H1 (cell line): ENCODE data around the gene AP2A1. TPM values are rescaled to one million over a fixed set of nuclear protein-coding genes. Genes with fewer than 3 reads are reported as not detected.

Experiments used
- CTCF ChIA-PET: fragments of 300-600 bp; sonication (Branson Sonifier 250); formaldehyde crosslinking; loops from one replicate; lab custom pipeline; 2021; ENCODE audit not compliant: partially characterized antibody; lab: Charles Lee
- POLR2A ChIA-PET: fragments of 300-600 bp; sonication (Branson Sonifier 250); formaldehyde crosslinking; loops from one replicate; lab custom pipeline; 2021; ENCODE audit warnings: inconsistent platforms; ENCODE audit not compliant: partially characterized antibody; lab: Charles Lee
- DNase-seq, 2 experiments: peaks; one replicate each; pipeline versions ENCODE4 v3.0.0 to v3.0.0-alpha.2; 2010 to 2022; ENCODE audit warnings: low spot score in 2 of 2, low read depth in 1 of 2, mixed read lengths in 1 of 2
- FAIRE-seq: peaks from 2 replicates; lab custom pipeline; 2011; peaks lifted over from hg19 to GRCh38; lab: Jason Lieb, UNC
- H2AFZ ChIP-seq: 2 replicates; pipeline ENCODE4 v1.8.1; 2012; ENCODE audit warnings: low read length, inconsistent platforms
- H2AK5ac ChIP-seq: 2 replicates; pipeline ENCODE4 v1.6.1; 2013; ENCODE audit warnings: low read depth, low read length
- H2BK120ac ChIP-seq: replicated peaks from 2 replicates; pipeline ENCODE3; 2013; ENCODE audit warnings: low read depth, low read length, inconsistent platforms
- H2BK12ac ChIP-seq: 2 replicates; pipeline ENCODE4 v1.6.1; 2013; ENCODE audit warnings: low read depth, low read length
- H2BK15ac ChIP-seq: 2 replicates; pipeline ENCODE4 v1.6.1; 2013; ENCODE audit warnings: low read length
- H2BK20ac ChIP-seq: 2 replicates; pipeline ENCODE4 v1.6.1; 2013; ENCODE audit warnings: low read length
- H2BK5ac ChIP-seq: 2 replicates; pipeline ENCODE4 v1.6.1; 2013; ENCODE audit warnings: low read depth, low read length
- H3K14ac ChIP-seq: 2 replicates; pipeline ENCODE4 v1.6.1; 2013; ENCODE audit warnings: inconsistent platforms; ENCODE audit not compliant: insufficient read length
- H3K18ac ChIP-seq: 2 replicates; pipeline ENCODE4 v1.6.1; 2013; ENCODE audit warnings: low read length; ENCODE audit errors: extremely low read depth
- H3K23ac ChIP-seq: 2 replicates; pipeline ENCODE4 v1.6.1; 2013; ENCODE audit warnings: inconsistent platforms; ENCODE audit not compliant: insufficient read length
- H3K23me2 ChIP-seq: 2 replicates; pipeline ENCODE4 v1.6.1; 2013; ENCODE audit warnings: low read depth, low read length
- H3K27ac ChIP-seq: 2 replicates; pipeline ENCODE4 v1.6.1; 2011; ENCODE audit warnings: low read depth, low read length, inconsistent platforms
- H3K27me3 ChIP-seq, 4 experiments: replicated peaks in 1 of 4; 1 replicate in 1 of 4; 2 replicates in 3 of 4; pipeline versions ENCODE4 v1.6.1 to v1.8.1; 2011 to 2013; ENCODE audit warnings: low read length in 3 of 4, mild to moderate bottlenecking in 3 of 4, inconsistent platforms in 2 of 4, mixed read lengths in 2 of 4, moderate library complexity in 1 of 4; ENCODE audit not compliant: control insufficient read depth in 3 of 4, insufficient read depth in 3 of 4; ENCODE audit errors: extremely low read depth in 1 of 4
- H3K36me3 ChIP-seq, 4 experiments: 2 replicates each; pipeline versions ENCODE4 v1.6.1 to v1.8.1; 2011 to 2013; ENCODE audit warnings: mild to moderate bottlenecking in 4 of 4, low read length in 3 of 4, moderate library complexity in 2 of 4, control low read depth in 1 of 4, inconsistent platforms in 1 of 4; ENCODE audit not compliant: insufficient read depth in 4 of 4, control insufficient read depth in 2 of 4
- H3K4ac ChIP-seq: replicated peaks from 2 replicates; pipeline ENCODE3; 2013; ENCODE audit warnings: low read length, low read depth, mixed read lengths, inconsistent platforms; ENCODE audit not compliant: insufficient read length
- H3K4me1 ChIP-seq, 4 experiments: replicated peaks in 1 of 4; 1 replicate in 1 of 4; 2 replicates in 3 of 4; pipeline versions ENCODE4 v1.6.1 to v1.8.1; 2011 to 2013; ENCODE audit warnings: low read length in 3 of 4, inconsistent platforms in 2 of 4, mixed read lengths in 1 of 4; ENCODE audit not compliant: insufficient read depth in 4 of 4, control insufficient read depth in 3 of 4
- H3K4me2 ChIP-seq, 2 experiments: 2 replicates each; pipeline versions ENCODE4 v1.6.1 to v1.8.1; 2011 to 2013; ENCODE audit warnings: low read depth in 2 of 2, low read length in 2 of 2, control low read depth in 1 of 2, inconsistent platforms in 1 of 2, mild to moderate bottlenecking in 1 of 2; ENCODE audit not compliant: insufficient read depth in 1 of 2
- H3K4me3 ChIP-seq, 4 experiments: fragments of 200-600, 300-600 bp in 1 of 4; sonication (generic), shearing (Covaris generic), sonication (Bioruptor Twin) in 1 of 4; 2 replicates each; pipeline versions ENCODE4 v1.5.1 to v1.8.1; 2011 to 2016; ENCODE audit warnings: low read length in 4 of 4, low read depth in 3 of 4, control low read depth in 2 of 4, inconsistent platforms in 2 of 4, mild to moderate bottlenecking in 2 of 4, mixed read lengths in 1 of 4, moderate library complexity in 1 of 4; ENCODE audit not compliant: insufficient read depth in 2 of 4; ENCODE audit errors: extremely low read depth in 1 of 4
- H3K56ac ChIP-seq: replicated peaks from 2 replicates; pipeline ENCODE3; 2013; ENCODE audit warnings: low read depth, mild to moderate bottlenecking, mixed read lengths, low read length, inconsistent platforms; ENCODE audit not compliant: insufficient read length
- H3K79me1 ChIP-seq: 2 replicates; pipeline ENCODE4 v1.6.1; 2013; ENCODE audit warnings: low read depth, low read length, control low read depth
- H3K79me2 ChIP-seq, 2 experiments: 2 replicates each; pipeline versions ENCODE4 v1.6.1 to v1.8.1; 2012 to 2013; ENCODE audit warnings: low read length in 2 of 2, mild to moderate bottlenecking in 2 of 2, inconsistent platforms in 1 of 2; ENCODE audit not compliant: insufficient read depth in 2 of 2, control insufficient read depth in 1 of 2
- H3K9ac ChIP-seq, 4 experiments: replicated peaks in 1 of 4; 1 replicate in 1 of 4; 2 replicates in 3 of 4; pipeline versions ENCODE4 v1.6.1 to v1.8.1; 2011 to 2013; ENCODE audit warnings: low read depth in 3 of 4, low read length in 3 of 4, control low read depth in 2 of 4, mild to moderate bottlenecking in 2 of 4, moderate library complexity in 2 of 4, inconsistent platforms in 1 of 4; ENCODE audit errors: extremely low read depth in 1 of 4
- H3K9me3 ChIP-seq, 2 experiments: 2 replicates each; pipeline versions ENCODE4 v1.6.1 to v1.8.1; 2012 to 2013; ENCODE audit warnings: mild to moderate bottlenecking in 2 of 2, moderate library complexity in 2 of 2, control low read depth in 1 of 2, inconsistent platforms in 1 of 2, low read depth in 1 of 2, low read length in 1 of 2, mixed read lengths in 1 of 2; ENCODE audit not compliant: insufficient read depth in 2 of 2
- H4K20me1 ChIP-seq, 2 experiments: replicated peaks in 1 of 2; 2 replicates each; pipeline versions ENCODE3 to v1.8.1; 2011 to 2013; ENCODE audit warnings: inconsistent platforms in 2 of 2, low read length in 2 of 2, mild to moderate bottlenecking in 1 of 2; ENCODE audit not compliant: insufficient read depth in 2 of 2, control insufficient read depth in 1 of 2
- H4K5ac ChIP-seq: 2 replicates; pipeline ENCODE4 v1.6.1; 2013; ENCODE audit warnings: low read length, low read depth, mixed read lengths, inconsistent platforms; ENCODE audit not compliant: insufficient read length
- H4K8ac ChIP-seq: 2 replicates; pipeline ENCODE4 v1.8.0; 2013; ENCODE audit warnings: mild to moderate bottlenecking, moderate library complexity, low read length, inconsistent platforms; ENCODE audit not compliant: insufficient read depth; ENCODE audit errors: extremely low read depth
- H4K91ac ChIP-seq: replicated peaks from 2 replicates; pipeline ENCODE3; 2013; ENCODE audit warnings: low read length, mixed read lengths, inconsistent platforms; ENCODE audit not compliant: insufficient read length
- E2F6 ChIP-seq: IDR thresholded peaks from 2 replicates; pipeline ENCODE4 v1.6.1; 2012; ENCODE audit warnings: inconsistent platforms
- HDAC2 ChIP-seq, 2 experiments: fragments of 300-600 bp in 1 of 2; sonication (generic) in 1 of 2; IDR thresholded peaks; 2 replicates each; pipeline ENCODE4 v1.6.1; 2011 to 2012; ENCODE audit warnings: low read depth in 2 of 2, low read length in 2 of 2, mild to moderate bottlenecking in 2 of 2, moderate library complexity in 2 of 2, borderline replicate concordance in 1 of 2, inconsistent platforms in 1 of 2
- JUND ChIP-seq: IDR thresholded peaks from 2 replicates; pipeline ENCODE4 v1.6.1; 2011; ENCODE audit warnings: mild to moderate bottlenecking, improper control_type of control experiment, low read length
- MAX ChIP-seq: IDR thresholded peaks from 2 replicates; pipeline ENCODE4 v1.6.1; 2012; ENCODE audit warnings: inconsistent platforms
- PHF8 ChIP-seq: fragments of 200-600 bp; sonication (generic); conservative IDR thresholded peaks from 2 replicates; pipeline ENCODE4 v1.7.1; 2012; ENCODE audit warnings: low read depth, mild to moderate bottlenecking, inconsistent platforms, low read length, moderate library complexity
- RFX5 ChIP-seq: IDR thresholded peaks from 2 replicates; pipeline ENCODE4 v1.6.1; 2011; ENCODE audit warnings: low read depth, low read length, improper control_type of control experiment, borderline replicate concordance
- SIN3A ChIP-seq, 2 experiments: IDR thresholded peaks in 1 of 2; conservative IDR thresholded peaks in 1 of 2; 2 replicates each; pipeline ENCODE4 v1.6.1; 2011 to 2012; ENCODE audit warnings: low read length in 2 of 2, improper control_type of control experiment in 1 of 2, low read depth in 1 of 2, mild to moderate bottlenecking in 1 of 2
- SP1 ChIP-seq: IDR thresholded peaks from 2 replicates; pipeline ENCODE4 v1.6.1; 2011; ENCODE audit warnings: low read depth, low read length
- SP4 ChIP-seq: IDR thresholded peaks from 2 replicates; pipeline ENCODE4 v1.6.1; 2012; ENCODE audit warnings: low read length, inconsistent platforms
- TAF1 ChIP-seq: IDR thresholded peaks from 2 replicates; pipeline ENCODE4 v1.6.1; 2011; ENCODE audit warnings: mild to moderate bottlenecking, low read depth, low read length
- WGBS, 2 experiments: shearing (Covaris generic) in 1 of 2; methylation state at CpG; one replicate each; pipeline versions ENCODE4 v1.1.6 to v1.1.7; 2013 to 2015; ENCODE audit warnings: low lambda C conversion rate in 2 of 2, mixed read lengths in 2 of 2, inconsistent platforms in 1 of 2, low coverage in 1 of 2, missing lambda C conversion rate in 1 of 2; ENCODE audit not compliant: insufficient replicate concordance in 2 of 2, insufficient coverage in 1 of 2, insufficient read length in 1 of 2; ENCODE audit errors: extremely low coverage in 1 of 2, missing lambda C conversion rate in 1 of 2; 5-methylcytosine and 5-hydroxymethylcytosine counted together
- polyA plus RNA-seq, 7 experiments: library from polyadenylated mRNA; depleted of rRNA in 3 of 7; stranded (reverse) in 5 of 7; unstranded in 2 of 7; fragments of >200 nt in 5 of 7; fragments of 200-250 nt in 2 of 7; gene quantifications; 1 replicate in 5 of 7; 2 replicates in 1 of 7; 4 replicates in 1 of 7; pipeline versions ENCODE4 v1.2.1 to v1.2.3, GENCODE V29; 2011 to 2013; ENCODE audit warnings: missing spikeins in 2 of 7, mixed read lengths in 2 of 7
- total RNA-seq: library from RNA; stranded (reverse); fragmentation: NEBNext Ultra II Directional; extraction: Animal tissue kit (Norgen Biotek cat#: 25700); gene quantifications from 2 replicates; pipeline ENCODE4 v1.2.1, GENCODE V29; 2021

Gene AP2A1
- total and polyA plus RNA-seq, 2 of the 8 experiments (the other 6 are each of a cell fraction or from before 2014, with no cell fraction given) = 105 to 106 TPM

DNA sequence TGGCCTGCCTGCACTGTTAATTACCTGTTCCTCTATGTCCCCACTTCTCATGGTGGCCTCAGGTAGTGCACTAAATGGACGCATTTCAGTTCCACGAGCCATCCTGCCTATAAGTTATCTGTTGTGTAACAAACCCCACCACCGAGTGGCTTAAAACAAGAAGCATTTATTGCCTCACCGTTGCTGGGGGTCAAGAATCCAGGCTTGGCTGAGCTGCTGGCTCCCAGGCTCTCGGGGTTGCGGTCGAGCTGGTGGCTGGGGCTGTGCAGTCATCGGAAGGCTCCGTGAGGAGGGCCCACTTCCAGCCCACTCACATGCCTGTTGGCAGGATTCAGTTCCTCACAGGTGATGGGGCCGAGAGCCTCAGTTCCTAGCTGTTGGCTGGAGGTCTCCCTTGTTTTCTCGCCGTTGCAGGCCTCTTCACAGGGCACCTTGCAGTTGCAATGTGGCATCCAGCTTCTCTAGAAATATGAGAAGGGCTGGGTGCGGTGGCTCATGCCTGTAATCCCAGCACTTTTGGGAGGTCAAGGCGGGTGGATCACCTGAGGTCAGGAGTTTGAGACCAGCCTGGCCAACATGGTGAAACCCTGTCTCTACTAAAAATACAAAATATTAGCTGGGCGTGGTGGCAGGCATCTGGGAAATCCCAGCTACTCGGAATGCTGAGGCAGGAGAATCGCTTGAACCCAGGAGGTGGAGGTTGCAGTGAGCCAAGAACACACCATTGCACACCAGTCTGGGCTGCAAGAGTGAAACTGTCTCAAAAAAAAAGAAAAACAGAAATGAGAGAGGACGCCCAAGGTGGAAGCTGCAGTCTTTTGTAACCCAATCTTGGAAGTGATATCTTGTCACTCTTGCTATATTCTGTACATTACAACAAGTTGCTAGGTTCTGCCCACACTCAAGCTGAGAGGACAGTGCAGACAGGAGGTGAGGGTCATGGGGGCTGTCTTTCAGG, 77.6 kb downstream of the AP2A1 start:
- Histone ChIP-seq H2BK5ac (no peak overlapping the region), H3K4me3 (no peak overlapping the region), H3K4me2 (no peak overlapping the region), H3K4me1 (no peaks in the 10 kb centered on the region), H3K14ac (no peak overlapping the region), H3K18ac (no peak overlapping the region), H3K4ac (no peak overlapping the region), H3K27ac (no peak overlapping the region), H2AFZ (no peak overlapping the region), H2BK120ac (no peak overlapping the region), H3K56ac (no peak overlapping the region), H3K36me3 (peaks cover 0 to 6% (median 2%) of the 10 kb centered on the region in 4 experiments; a peak in 3 of 8 replicates), H3K79me1 (peaks cover 3% of the 10 kb centered on the region; the same call in 1 of the 2 replicates), H2BK20ac (no peak overlapping the region), H3K23me2 (no peaks in the 10 kb centered on the region), H3K27me3 (no peaks in the 10 kb centered on the region), H4K91ac (no peak overlapping the region), H3K23ac (no peak overlapping the region), H2BK15ac (no peak overlapping the region), H2BK12ac (no peak overlapping the region), H3K9ac (no peak overlapping the region), H4K8ac (no peak overlapping the region), H3K79me2 (no peaks in the 10 kb centered on the region), H2AK5ac (no peak overlapping the region), H4K20me1 (peaks cover 0 to 2% of the 10 kb centered on the region in 2 experiments), H4K5ac (no peak overlapping the region), H3K9me3 (no peaks in the 10 kb centered on the region)
- ChIA-PET POLR2A (interaction anchor here (0.6 to 3.3 kb wide), 11 partner anchors 10 to 153 kb away, joined by 3 to 12 read pairs (median 4); partner anchors contain the start of gene FUZ), CTCF (interaction anchor here (0.6 to 2.1 kb wide), 5 partner anchors 17 to 584 kb away, joined by 3 to 4 read pairs (median 3); partner anchors contain the start of gene FUZ)
- DNase-seq = no peak
- FAIRE-seq = no peak
- 89% methylated on average over 17 of the region's 18 CpGs; no CpG with 5 or more reads in 1 of the 2 experiments for WGBS, 2 experiments
- TF ChIP-seq SP1 (no peak), JUND (no peak), HDAC2 (IDR thresholded peaks at IDR 0.05; ENCODE audit: borderline replicate concordance in 1 of 2, low read depth in 2 of 2, low read length in 2 of 2) (no peak), SIN3A (conservative IDR thresholded peaks at IDR 0.05 in 1 of 2, IDR thresholded peaks at IDR 0.05 in 1 of 2; ENCODE audit: low read depth in 1 of 2, low read length in 2 of 2) (no peak), PHF8 (no peak), MAX (no peak), RFX5 (no peak), E2F6 (no peak), SP4 (no peak), TAF1 (no peak)
